HepG2 (cell line): Measurements from ENCODE around the gene TMEM156. TPM values are rescaled to one million over a fixed set of nuclear protein-coding genes. Genes with fewer than 3 reads are reported as not detected.

Experiments
- ATAC-seq: fragments of 200-7000 bp; cut with Tn5 transposase; 3 replicates; pipeline ENCODE4 v1.9.1; 2020; ENCODE audit warnings: mild to moderate bottlenecking, moderate library complexity
- BruUV-seq: library from RNA; stranded (reverse); fragments of 400-500 nt; replicated peaks from 2 replicates; lab custom pipeline; 2021; lab: Mats Ljungman, UMichigan
- CTCF ChIA-PET: fragments of 300-600 bp; formaldehyde crosslinking; extraction: SDS; loops from one replicate; lab custom pipeline; 2021; ENCODE audit warnings: low total read pairs, inconsistent platforms, low intra/inter-chr PET ratio; lab: Yijun Ruan, JAX
- POLR2A ChIA-PET: fragments of 350-600 bp; sonication (Branson Sonifier 250); formaldehyde crosslinking; loops from one replicate; lab custom pipeline; 2020; ENCODE audit warnings: antibody characterized with exemption, inconsistent platforms; lab: Yijun Ruan, JAX
- DNase-seq: peaks from one replicate; pipeline ENCODE4 v3.0.0-alpha.2; 2015; ENCODE audit warnings: low spot score
- FAIRE-seq: peaks from 3 replicates; lab custom pipeline; 2011; peaks lifted over from hg19 to GRCh38; lab: Jason Lieb, UNC
- H2AFZ ChIP-seq: one replicate; pipeline ENCODE4 v1.6.1; 2011; ENCODE audit warnings: low read length, inconsistent platforms
- H3K27ac ChIP-seq: fragments of 300-600 bp; 3 replicates; pipeline ENCODE4 v1.8.0; 2011; ENCODE audit warnings: mixed run types, mild to moderate bottlenecking, mixed read lengths, low read length, inconsistent platforms; ENCODE audit not compliant: insufficient read depth; ENCODE audit errors: extremely low read length
- H3K27me3 ChIP-seq, 2 experiments: fragments of 200-600 bp in 1 of 2; 2 replicates in 1 of 2; 3 replicates in 1 of 2; pipeline versions ENCODE4 v1.6.0 to v1.8.0; 2011; ENCODE audit warnings: low read length in 2 of 2, mild to moderate bottlenecking in 2 of 2, moderate library complexity in 2 of 2, inconsistent platforms in 1 of 2; ENCODE audit not compliant: insufficient read depth in 2 of 2, control insufficient read depth in 1 of 2
- H3K36me3 ChIP-seq, 2 experiments: fragments of 200-600 bp in 1 of 2; replicated peaks in 1 of 2; 2 replicates in 1 of 2; 3 replicates in 1 of 2; pipeline versions ENCODE4 v1.5.1 to v1.8.0; 2011; ENCODE audit warnings: low read length in 2 of 2, inconsistent platforms in 1 of 2; ENCODE audit not compliant: insufficient read depth in 2 of 2, control insufficient read depth in 1 of 2
- H3K4me1 ChIP-seq: 2 replicates; pipeline ENCODE4 v1.5.1; 2012; ENCODE audit warnings: low read length, inconsistent platforms; ENCODE audit not compliant: insufficient read depth
- H3K4me2 ChIP-seq: 2 replicates; pipeline ENCODE4 v1.6.0; 2011; ENCODE audit warnings: low read depth, low read length, inconsistent platforms
- H3K4me3 ChIP-seq, 3 experiments: fragments of 200-600 bp in 1 of 3; sonication (generic), shearing (Covaris generic) in 1 of 3; replicated peaks in 1 of 3; 2 replicates each; pipeline ENCODE4 v1.5.1; 2011 to 2016; ENCODE audit warnings: low read length in 3 of 3, inconsistent platforms in 2 of 3, low read depth in 2 of 3, mild to moderate bottlenecking in 2 of 3, control low read depth in 1 of 3, mixed read lengths in 1 of 3; ENCODE audit not compliant: insufficient read depth in 1 of 3
- H3K79me2 ChIP-seq: one replicate; pipeline ENCODE4 v1.6.1; 2011; ENCODE audit warnings: low read length, inconsistent platforms; ENCODE audit not compliant: insufficient read depth
- H3K9ac ChIP-seq: 2 replicates; pipeline ENCODE4 v1.6.0; 2011; ENCODE audit warnings: mild to moderate bottlenecking, low read depth, low read length, inconsistent platforms; ENCODE audit not compliant: insufficient read depth
- H3K9me3 ChIP-seq: 2 replicates; pipeline ENCODE4 v1.5.1; 2012; ENCODE audit warnings: mild to moderate bottlenecking, low read length
- H4K20me1 ChIP-seq: 2 replicates; pipeline ENCODE4 v1.6.0; 2011; ENCODE audit warnings: inconsistent platforms, mild to moderate bottlenecking, low read length, moderate library complexity; ENCODE audit not compliant: insufficient read depth
- BRD4 ChIP-seq: sonication (generic); formaldehyde crosslinking; IDR thresholded peaks from 2 replicates; pipeline ENCODE4 v1.4.0; 2020; ENCODE audit warnings: missing genetic modification reagents
- CREB1 ChIP-seq, 2 experiments: fragments of 450-650 bp in 1 of 2; IDR thresholded peaks; 2 replicates each; pipeline ENCODE4 v1.6.1; 2016 to 2017; ENCODE audit warnings: control low read depth in 1 of 2, mild to moderate bottlenecking in 1 of 2, missing compliant biosample characterization in 1 of 2, missing genetic modification characterization in 1 of 2
- DNMT1 ChIP-seq: sonication (generic); formaldehyde crosslinking; IDR thresholded peaks from 2 replicates; pipeline ENCODE4 v1.5.1; 2020; ENCODE audit warnings: mild to moderate bottlenecking, missing genetic modification reagents
- HNF1B ChIP-seq: sonication (generic); formaldehyde crosslinking; IDR thresholded peaks from 2 replicates; pipeline ENCODE4 v1.5.1; 2020; ENCODE audit warnings: mild to moderate bottlenecking, moderate library complexity, missing genetic modification reagents
- KDM3A ChIP-seq: IDR thresholded peaks from 2 replicates; pipeline ENCODE4 v1.6.1; 2018; ENCODE audit warnings: low read depth, missing compliant biosample characterization
- KLF15 ChIP-seq: sonication (generic); formaldehyde crosslinking; IDR thresholded peaks from 2 replicates; pipeline ENCODE4 v1.8.1; 2023; ENCODE audit warnings: borderline replicate concordance, mild to moderate bottlenecking, inconsistent platforms, missing genetic modification reagents, mixed read lengths
- LBX2 ChIP-seq: sonication (generic); formaldehyde crosslinking; IDR thresholded peaks from 2 replicates; pipeline ENCODE4 v1.5.0; 2020; ENCODE audit warnings: missing genetic modification reagents, mild to moderate bottlenecking, borderline replicate concordance
- PATZ1 ChIP-seq: sonication (generic); formaldehyde crosslinking; IDR thresholded peaks from 2 replicates; pipeline ENCODE4 v1.4.0; 2020; ENCODE audit warnings: missing genetic modification reagents
- THYN1 ChIP-seq: sonication (generic); formaldehyde crosslinking; IDR thresholded peaks from 2 replicates; pipeline ENCODE4 v1.8.1; 2023; ENCODE audit warnings: low read depth, mild to moderate bottlenecking, moderate library complexity, missing genetic modification reagents, borderline replicate concordance
- ZKSCAN5 ChIP-seq: sonication (generic); formaldehyde crosslinking; IDR thresholded peaks from 2 replicates; pipeline ENCODE4 v1.5.1; 2020; ENCODE audit warnings: mild to moderate bottlenecking, missing genetic modification reagents
- ZNF660 ChIP-seq: sonication (generic); formaldehyde crosslinking; IDR thresholded peaks from 2 replicates; pipeline ENCODE4 v1.5.1; 2020; ENCODE audit warnings: mild to moderate bottlenecking, low read depth, missing genetic modification reagents, borderline replicate concordance
- ZNF776 ChIP-seq: sonication (generic); formaldehyde crosslinking; IDR thresholded peaks from 2 replicates; pipeline ENCODE4 v1.4.0; 2020; ENCODE audit warnings: mild to moderate bottlenecking, missing genetic modification reagents
- ZSCAN9 ChIP-seq: IDR thresholded peaks from 2 replicates; pipeline ENCODE4 v1.6.1; 2016; ENCODE audit warnings: borderline replicate concordance
- WGBS: methylation state at CpG from one replicate; pipeline ENCODE4 v1.1.6; 2017; ENCODE audit warnings: low lambda C conversion rate; 5-methylcytosine and 5-hydroxymethylcytosine counted together
- in situ Hi-C: cut with HindIII; loops from 2 replicates; pipeline ENCODE4 v1.10.0; 2017; ENCODE audit warnings: low pct_unique_long_range_greater_than_20kb; ENCODE audit not compliant: extremely low pct_ligation_motif_present
- intact Hi-C: fragments of 100-400 bp; cut with micrococcal nuclease; formaldehyde crosslinking; loops from one replicate; pipeline ENCODE4 v1.10.0; 2022; ENCODE audit not compliant: unreplicated experiment
- polyA plus RNA-seq, 8 experiments: library from polyadenylated mRNA; depleted of rRNA in 3 of 8; stranded (reverse) in 7 of 8; unstranded in 1 of 8; fragments of >200 nt; fragmentation: Illumina TruSeq in 4 of 8; extraction: Trizol in 4 of 8; gene quantifications; 2 replicates each; pipeline versions ENCODE4 v1.2.1 to v1.2.3, GENCODE V29; 2011 to 2016; ENCODE audit warnings: low read depth in 4 of 8, missing spikeins in 1 of 8, mixed read lengths in 1 of 8; ENCODE audit not compliant: insufficient read depth in 1 of 8
- total RNA-seq, 5 experiments: library from RNA; depleted of rRNA; stranded (reverse); fragments of >200 nt; fragmentation: Illumina TruSeq; extraction: Trizol; gene quantifications; 2 replicates each; pipeline ENCODE4 v1.2.3, GENCODE V29; 2016; ENCODE audit warnings: low read depth in 1 of 5

The TMEM156 gene
- total and polyA plus RNA-seq, 2 of the 13 experiments (the other 11 are each of a cell fraction or from before 2014, with no cell fraction given) = 1.6 TPM; not detected in 1

- Histone ChIP-seq H3K36me3 (no peaks in the 10 kb centered on the region), H3K4me1 (peaks cover 49% of the 10 kb centered on the region), H3K9me3 (no peaks in the 10 kb centered on the region), H3K4me3 (no peak overlapping the region), H3K79me2 (peaks cover 64% of the 10 kb centered on the region), H2AFZ (no peak overlapping the region), H3K27ac (no peak overlapping the region), H4K20me1 (peaks cover 11% of the 10 kb centered on the region; the same call in 1 of the 2 replicates), H3K4me2 (no peak overlapping the region), H3K9ac (no peak overlapping the region)
- in situ Hi-C loops (no loop called here), intact Hi-C loops (loop anchor here (10.0 kb wide), 2 partner anchors 144 to 384 kb away; partner anchors contain the start of gene KLF3)
- ChIA-PET CTCF (no interaction called here), POLR2A (no interaction called here)
- no TSS peak for BruUV-seq
- ATAC-seq (no peak), DNase-seq (no peak)
- TF ChIP-seq KLF15 (CRISPR knock-in tag) (no peak), ZNF660 (CRISPR knock-in tag) (no peak), BRD4 (no peak), ZSCAN9 (CRISPR knock-in tag) (no peak), THYN1 (CRISPR knock-in tag) (no peak), CREB1 (IDR thresholded peaks at IDR 0.05) (no peak), CREB1 (CRISPR knock-in tag; IDR thresholded peaks at IDR 0.05) (no peak), DNMT1 (CRISPR knock-in tag) (no peak), ZKSCAN5 (CRISPR knock-in tag) (no peak)
- TF ChIP-seq, all 625 proteins: peak for 0
- WGBS = 95% methylated on average over 1 of the region's 1 CpG
- no peaks in the 10 kb centered on the region; a peak in 1 of 5 replicates for H3K27me3 ChIP-seq
- FAIRE-seq = no peak
Observed at GRCh38 chr4:39048311-39048710, 16.1 kb upstream of the TMEM156 start.

- H3K9me3 ChIP-seq = no peaks in the 10 kb centered on the region
- DNase-seq = no peak
- H3K27ac ChIP-seq = no peak overlapping the region
- no peak for FAIRE-seq
- H3K9ac ChIP-seq = peak overlapping the region; percentile 27; the same call in 1 of the 2 replicates
- ATAC-seq = no peak
- peaks cover 11% of the 10 kb centered on the region; the same call in 1 of the 2 replicates for H4K20me1 ChIP-seq
- no peak overlapping the region; a peak in 1 of 6 replicates for H3K4me3 ChIP-seq
- ChIA-PET POLR2A (no interaction called here), CTCF (no interaction called here)
- no peak overlapping the region for H2AFZ ChIP-seq
- peak overlapping the region; percentile 77 for H3K4me2 ChIP-seq
- no TSS peak for BruUV-seq
- in situ Hi-C loops = no loop called here
- H3K27me3 ChIP-seq = no peaks in the 10 kb centered on the region; a peak in 1 of 5 replicates
- intact Hi-C loops = loop anchor here (10.0 kb wide), 2 partner anchors 143 to 383 kb away; partner anchors contain the start of gene KLF3
- no peaks in the 10 kb centered on the region for H3K36me3 ChIP-seq
- H3K79me2 ChIP-seq = peaks cover 58% of the 10 kb centered on the region
- WGBS = 92% methylated on average over 2 of the region's 2 CpGs
- peaks cover 56% of the 10 kb centered on the region for H3K4me1 ChIP-seq
- no peak for TF ChIP-seq LBX2 (CRISPR knock-in tag)
- TF ChIP-seq KDM3A (CRISPR knock-in tag) = no peak
- TF ChIP-seq HNF1B (CRISPR knock-in tag) = no peak
- no peak for TF ChIP-seq ZNF776 (CRISPR knock-in tag)
- no peak for TF ChIP-seq PATZ1 (CRISPR knock-in tag)
Observed at GRCh38 chr4:39047681-39048080, 15.5 kb upstream of the TMEM156 start.
